ENCODE data around the gene BCL3.
A peak's percentile ranks its signal among the peaks of the same experiment; 100 is the strongest.
"Not testable (repeated sequence)": the region's sequence is repeated elsewhere in the genome, so short reads cannot be mapped to it uniquely, and the experiment has no call there.

Gene BCL3

DNA sequence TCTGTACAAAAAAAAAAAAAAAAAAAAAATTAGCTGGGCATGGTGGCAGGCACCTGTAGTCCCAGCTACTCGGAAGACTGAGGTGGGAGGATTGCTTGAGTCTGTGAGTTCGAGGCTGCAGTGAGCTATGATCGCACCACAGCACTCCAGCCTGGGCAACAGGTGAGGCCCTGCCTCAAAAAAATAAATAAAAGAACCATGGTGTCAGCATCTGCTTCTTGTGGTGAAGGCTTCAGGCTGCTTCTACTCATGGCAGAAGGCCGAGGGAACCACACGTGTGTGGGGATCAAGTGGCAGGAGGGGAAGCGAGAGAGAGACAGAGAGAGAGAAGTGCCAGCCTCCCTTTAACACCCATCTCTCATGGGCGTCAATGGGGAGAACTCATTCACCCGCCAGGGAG lies 13.5 kb downstream of the BCL3 start:
- DNase-seq: no peak

DNA sequence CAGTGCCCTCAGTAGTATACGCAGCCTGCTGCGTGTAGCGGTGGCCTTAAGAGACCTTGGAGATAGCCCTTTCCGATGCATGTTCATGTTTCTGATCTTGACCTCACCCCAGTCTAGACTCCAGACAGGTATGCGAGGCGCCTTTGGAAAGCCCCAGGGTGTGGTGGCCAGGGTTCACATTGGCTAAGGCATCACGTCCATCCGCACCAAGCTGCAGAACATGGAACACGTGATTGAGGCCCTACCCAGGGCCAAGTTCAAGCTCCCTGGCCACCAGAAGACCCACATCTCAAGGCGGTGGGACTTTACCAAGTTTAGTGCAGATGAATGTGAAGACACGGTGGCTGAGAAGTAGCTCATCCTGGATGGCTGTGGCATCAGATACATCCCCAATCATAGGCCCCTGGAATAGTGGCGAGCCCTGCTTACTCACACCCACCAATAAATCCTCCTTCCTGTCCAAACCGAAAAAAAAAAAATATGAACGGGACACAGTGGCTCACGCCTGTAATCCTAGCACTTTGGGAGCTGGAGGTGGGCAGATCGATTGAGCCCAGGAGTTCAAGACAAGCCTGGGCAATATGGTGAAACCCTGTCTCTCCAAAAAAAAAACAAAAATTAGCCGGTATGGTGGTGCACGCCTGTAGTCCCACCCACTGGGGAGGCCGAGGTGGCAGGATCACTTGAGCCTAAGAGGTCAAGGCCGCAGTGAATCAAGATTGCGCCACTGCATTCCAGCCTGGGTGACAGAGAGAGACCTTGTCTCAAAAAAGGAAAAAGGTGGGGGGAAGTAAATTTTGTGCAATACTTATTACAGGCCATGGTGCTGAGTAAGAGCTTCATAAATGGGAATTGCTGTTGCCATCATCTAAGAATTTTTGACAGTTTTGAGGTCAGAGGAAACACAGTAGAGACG lies 16.8 kb downstream of the BCL3 start:
- no peak for DNase-seq

DNA sequence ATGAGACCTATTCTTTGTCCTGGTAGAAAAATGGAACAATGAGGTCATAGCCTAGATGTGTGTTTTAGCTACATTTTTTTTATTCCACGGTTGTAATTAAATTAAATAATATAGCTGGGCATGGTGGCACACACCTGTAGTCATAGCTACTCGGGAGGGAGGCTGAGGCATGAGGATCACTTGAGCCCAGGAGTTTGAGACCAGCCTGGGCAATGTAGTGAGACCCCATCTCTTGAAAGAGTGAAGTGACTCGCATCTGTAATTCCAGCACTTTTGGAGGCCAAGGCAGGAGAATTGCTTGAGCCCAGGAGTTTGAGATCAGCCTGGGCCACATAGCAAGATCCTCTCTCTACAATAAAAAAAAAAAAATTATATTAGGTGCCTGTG lies 17.4 kb downstream of the BCL3 start:
- no peak for DNase-seq

GRCh38 chr19:44767295-44768180 lies 19.0 kb downstream of the BCL3 start:
- no peak for DNase-seq

GRCh38 chr19:44770550-44771257 lies 22.2 kb downstream of the BCL3 start:
- DNase-seq: peak; percentile 100

DNA sequence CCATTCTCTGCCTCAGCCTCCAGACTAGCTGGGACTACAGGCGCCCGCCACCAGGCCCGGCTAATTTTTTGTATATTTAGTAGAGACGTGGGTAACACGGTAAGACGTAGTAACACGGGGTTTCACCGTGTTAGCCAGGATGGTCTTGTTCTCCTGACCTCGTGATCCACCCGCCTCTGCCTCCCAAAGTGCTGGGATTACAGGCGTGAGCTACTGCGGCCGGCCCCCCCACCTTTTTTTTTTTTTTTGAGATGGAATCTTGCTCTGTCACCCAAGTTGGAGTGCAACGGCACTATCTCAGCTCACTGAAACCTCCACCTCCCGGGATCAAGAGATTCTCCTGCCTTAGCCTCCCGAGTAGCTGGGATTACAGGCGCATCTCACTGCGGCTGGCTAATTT lies 23.6 kb downstream of the BCL3 start:
- not testable (repeated sequence) for DNase-seq

DNA sequence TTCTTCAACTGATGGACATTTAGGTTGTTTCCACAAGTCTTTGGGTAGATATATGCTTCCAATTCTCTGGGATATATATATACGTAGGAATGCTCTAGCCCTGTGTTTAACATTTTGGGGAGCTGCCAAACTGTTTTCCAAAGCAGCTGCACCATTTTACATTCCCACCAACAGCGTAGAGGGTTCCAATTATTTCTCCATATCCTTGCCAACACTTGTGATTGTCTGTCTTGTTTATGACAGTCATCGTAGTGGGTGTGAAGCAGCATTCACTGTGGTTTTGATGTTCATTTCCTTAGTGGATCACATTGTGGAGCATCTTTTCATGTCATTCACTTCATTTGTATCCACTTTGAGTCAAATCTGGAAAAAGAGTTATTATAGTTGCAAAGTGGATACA lies 24.5 kb downstream of the BCL3 start:
- no peak for DNase-seq

DNA sequence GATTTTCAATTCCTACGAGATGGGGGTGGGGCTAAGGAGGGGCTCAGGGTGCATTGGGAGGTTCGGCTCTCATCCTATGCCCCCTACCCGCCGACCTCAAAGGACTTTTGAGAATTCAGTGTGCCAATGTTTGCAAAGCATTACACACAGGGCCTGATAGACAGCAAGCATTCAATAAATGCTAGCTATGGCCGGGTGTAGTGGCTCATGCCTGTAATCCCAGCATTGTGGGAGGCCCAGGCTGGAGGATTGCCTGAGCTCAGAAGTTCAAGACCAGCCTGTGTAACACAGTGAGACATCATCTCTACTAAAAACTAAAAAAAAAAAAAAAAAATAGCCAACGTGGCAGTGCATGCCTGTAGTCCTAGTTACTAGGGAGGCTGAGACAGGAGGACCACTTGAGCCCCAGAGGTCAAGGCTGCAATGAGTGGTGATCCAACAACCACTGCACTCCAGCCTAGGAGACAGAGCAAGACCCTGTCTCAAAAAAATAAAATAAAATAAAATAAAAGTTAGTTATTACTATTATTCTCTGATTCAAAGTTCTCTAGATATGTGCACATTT lies 27.2 kb downstream of the BCL3 start:
- DNase-seq: no peak

GRCh38 chr19:44776402-44777096 lies 28.0 kb downstream of the BCL3 start:
- DNase-seq: no peak

DNA sequence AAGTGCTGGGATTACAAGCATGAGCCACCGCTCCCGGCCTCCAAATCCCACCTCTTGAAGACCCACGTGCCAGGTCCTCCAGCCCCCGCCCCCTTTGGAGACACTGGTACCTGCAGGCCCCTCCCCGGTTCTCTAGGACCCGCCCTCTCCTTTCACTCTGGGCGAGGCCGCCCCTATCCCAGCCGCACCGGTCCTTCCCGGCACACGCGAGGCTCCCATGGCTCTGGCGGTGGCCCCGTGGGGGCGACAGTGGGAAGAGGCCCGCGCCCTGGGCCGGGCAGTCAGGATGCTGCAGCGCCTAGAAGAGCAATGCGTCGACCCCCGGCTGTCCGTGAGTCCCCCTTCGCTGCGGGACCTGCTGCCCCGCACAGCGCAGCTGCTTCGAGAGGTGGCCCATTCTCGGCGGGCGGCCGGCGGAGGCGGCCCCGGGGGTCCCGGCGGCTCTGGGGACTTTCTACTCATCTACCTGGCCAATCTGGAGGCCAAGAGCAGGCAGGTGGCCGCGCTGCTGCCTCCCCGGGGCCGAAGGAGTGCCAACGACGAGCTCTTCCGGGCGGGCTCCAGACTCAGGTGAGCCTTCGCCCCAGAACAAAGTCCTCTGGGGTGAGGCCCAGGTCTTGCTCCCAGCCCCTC lies 29.3 kb downstream of the BCL3 start, which contains the start of gene CBLC:
Gene CBLC, plus strand, starts transcription at position 176 of the 633 bp plus-strand sequence. Its CDS starts 42 bp downstream, at position 218.
- no peak for DNase-seq

- no peak for DNase-seq
Measured at GRCh38 chr19:44779150-44779549, 30.6 kb downstream of the BCL3 start.

- DNase-seq: not testable (repeated sequence)
Measured at GRCh38 chr19:44781694-44782093, 33.2 kb downstream of the BCL3 start.

- DNase-seq: no peak
Measured at GRCh38 chr19:44782729-44783128, 34.2 kb downstream of the BCL3 start.

DNA sequence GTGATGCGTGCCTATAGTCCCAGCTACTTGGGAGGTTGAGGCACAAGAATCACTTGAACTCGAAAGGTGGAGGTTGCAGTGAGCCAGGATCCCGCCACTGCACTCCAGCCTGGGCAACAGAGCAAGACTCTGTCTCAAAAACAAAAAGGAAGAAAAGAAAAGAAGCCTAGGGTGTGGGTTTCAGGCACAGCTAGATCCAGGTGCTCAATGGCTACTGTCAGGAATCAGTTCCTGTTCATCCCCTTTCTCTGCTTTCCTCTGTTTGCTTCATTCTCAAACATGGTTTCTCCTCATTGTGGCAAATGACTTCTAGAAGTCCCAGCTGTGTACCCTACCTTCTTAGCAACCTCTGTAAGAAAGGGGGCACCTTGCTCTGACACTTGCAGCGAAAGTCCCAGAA lies 35.0 kb downstream of the BCL3 start:
- no peak for DNase-seq

DNA sequence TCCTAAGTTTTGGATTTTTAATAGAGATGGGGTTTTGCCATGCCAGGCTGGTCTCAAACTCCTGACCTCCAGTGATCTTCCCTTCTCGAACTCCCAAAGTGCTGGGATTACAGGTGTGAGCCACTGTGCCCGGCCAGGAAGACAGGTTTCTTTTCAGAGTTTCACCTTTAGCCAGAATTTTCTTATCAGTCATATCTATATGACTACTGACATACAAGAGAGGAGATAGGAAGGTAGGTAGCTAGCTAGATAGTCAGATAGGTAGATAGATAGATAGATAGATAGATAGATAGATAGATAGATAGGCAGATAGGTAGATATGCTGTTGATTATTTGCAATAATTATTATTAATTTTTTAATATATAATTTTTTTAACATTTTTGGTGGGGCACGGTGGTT lies 36.8 kb downstream of the BCL3 start:
- no peak for DNase-seq

DNA sequence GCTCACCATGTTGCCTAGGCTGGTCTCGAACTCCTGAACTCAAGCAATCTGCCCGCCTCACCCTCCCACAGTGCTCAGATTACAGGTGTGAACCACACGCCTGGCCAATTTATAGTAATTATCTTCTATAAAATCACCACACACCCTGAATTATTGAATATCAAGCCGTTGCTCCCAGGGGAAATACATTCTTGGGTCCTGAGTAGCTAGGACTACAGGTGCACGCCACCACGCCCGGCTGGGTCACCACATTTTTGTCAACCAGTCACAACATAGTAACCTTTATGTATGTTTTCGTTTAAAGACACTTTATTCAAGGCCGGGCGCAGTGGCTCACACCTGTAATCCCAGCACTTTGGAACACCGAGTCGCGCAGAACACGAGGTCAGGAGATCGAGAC lies 37.5 kb downstream of the BCL3 start:
- no peak for DNase-seq

DNA sequence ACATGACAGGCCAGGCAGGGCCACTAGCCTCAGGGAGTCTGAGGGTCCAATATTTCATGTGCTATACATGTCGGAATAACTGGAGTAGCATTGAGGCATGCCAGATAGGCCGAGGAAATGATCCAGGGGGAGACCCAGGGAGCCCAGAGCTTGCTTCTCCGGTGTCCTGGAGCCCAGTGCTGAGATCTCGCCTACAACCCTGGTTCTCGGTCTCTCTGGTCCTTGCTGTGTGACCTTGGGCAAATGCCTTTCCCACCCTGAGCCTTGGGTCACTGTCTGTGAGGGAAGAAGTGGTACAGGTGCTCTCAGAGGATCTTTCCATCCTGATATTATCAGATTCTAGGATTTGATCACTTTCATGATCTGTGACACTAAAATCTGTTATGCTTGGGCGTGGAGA lies 40.5 kb downstream of the BCL3 start:
- DNase-seq: no peak

DNA sequence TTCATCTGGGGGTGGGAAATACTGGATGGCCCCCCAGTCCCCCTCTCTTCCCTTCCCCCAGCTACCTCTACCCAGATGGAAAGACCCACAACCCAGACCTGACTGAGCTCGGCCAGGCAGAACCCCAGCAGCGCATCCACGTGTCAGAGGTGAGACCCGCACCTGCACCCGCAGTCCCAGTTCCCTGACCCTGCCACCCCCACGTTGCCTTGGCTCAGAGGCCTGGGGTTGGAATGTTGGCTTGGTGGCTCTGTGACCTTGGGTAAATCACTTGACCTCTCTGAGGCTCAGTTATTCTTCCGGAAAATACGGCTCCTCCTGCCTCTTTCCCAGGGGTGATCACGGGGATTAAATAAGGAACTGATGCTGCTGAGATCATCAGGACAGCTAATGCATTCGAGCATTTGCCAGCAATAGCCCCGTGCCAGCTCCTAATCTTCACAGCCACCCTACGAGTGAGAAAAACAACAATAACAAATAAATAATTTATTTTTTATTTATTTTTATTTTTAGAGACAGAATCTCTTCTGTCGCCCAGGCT lies 41.5 kb downstream of the BCL3 start:
- no peak for DNase-seq

DNA sequence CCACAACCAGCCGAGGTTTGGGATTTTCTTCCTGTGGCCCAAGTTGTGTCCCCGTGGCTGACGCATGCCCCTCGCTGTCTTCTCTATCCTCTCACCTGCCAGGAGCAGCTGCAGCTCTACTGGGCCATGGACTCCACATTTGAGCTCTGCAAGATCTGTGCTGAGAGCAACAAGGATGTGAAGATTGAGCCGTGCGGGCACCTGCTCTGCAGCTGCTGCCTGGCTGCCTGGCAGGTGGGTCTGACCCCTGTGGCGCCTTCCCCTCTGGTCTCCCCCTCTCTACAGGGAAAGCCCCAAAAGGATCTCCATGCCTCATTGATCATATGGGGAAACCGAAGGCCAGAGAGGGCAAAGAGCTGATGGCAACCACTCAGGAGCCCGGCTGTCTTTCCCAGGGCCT lies 43.8 kb downstream of the BCL3 start:
- no peak for DNase-seq

- DNase-seq: no peak
Measured at GRCh38 chr19:44794610-44795009, 46.1 kb downstream of the BCL3 start.

GRCh38 chr19:44795398-44795987 lies 47.0 kb downstream of the BCL3 start:
- no peak for DNase-seq

Data from activated CD8-positive, alpha-beta memory T cell treated with anti-CD3 and anti-CD28 coated beads for 24 hours (primary cell).